Measurements from ENCODE around the gene SLC25A46. TPM values are rescaled to one million over a fixed set of nuclear protein-coding genes. Genes with fewer than 3 reads are reported as not detected.

Gene SLC25A46
- total RNA-seq, 1 donor: 98.1 TPM

DNA sequence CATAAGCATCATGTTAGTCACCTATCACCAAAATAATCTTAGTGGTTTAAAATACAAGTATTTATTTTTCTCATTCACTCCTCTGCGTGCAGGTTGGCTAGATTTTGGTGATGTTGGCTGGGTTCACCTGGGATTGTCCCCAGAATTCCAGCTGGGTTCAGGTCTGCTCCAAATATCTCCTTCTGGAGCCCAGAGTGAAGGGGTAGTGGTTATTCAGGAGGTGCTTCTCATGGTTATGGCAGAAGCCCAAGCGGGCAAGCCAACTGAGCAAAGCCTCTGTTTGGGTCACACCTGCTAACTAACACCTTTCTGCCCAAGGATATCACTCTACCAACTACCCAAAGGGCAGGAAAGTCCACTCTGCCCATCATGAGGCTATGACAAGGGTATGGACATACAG lies 4.7 kb upstream of the SLC25A46 start:
- Histone ChIP-seq H3K4me2 (ENCODE audit: insufficient read depth, low read length) (no peak overlapping the region), H2AFZ (ENCODE audit: low read length) (no peak overlapping the region), H3K4me3 (ENCODE audit: insufficient read depth, low read length) (no peak overlapping the region), H3K36me3 (ENCODE audit: insufficient read depth, low read length) (no peaks in the 10 kb centered on the region), H3K9me3 (ENCODE audit: low read depth, low read length) (no peaks in the 10 kb centered on the region), H3K27me3 (ENCODE audit: insufficient read depth, low read length) (no peaks in the 10 kb centered on the region), H3K79me2 (ENCODE audit: insufficient read depth, low read length) (peaks cover 2% of the 10 kb centered on the region), H3K27ac (ENCODE audit: low read depth, low read length) (no peak overlapping the region), H4K20me1 (ENCODE audit: insufficient read depth, low read length) (no peaks in the 10 kb centered on the region), H3K4me1 (ENCODE audit: insufficient read depth, low read length) (peaks cover 5% of the 10 kb centered on the region)
- TF ChIP-seq, protein P1, sequence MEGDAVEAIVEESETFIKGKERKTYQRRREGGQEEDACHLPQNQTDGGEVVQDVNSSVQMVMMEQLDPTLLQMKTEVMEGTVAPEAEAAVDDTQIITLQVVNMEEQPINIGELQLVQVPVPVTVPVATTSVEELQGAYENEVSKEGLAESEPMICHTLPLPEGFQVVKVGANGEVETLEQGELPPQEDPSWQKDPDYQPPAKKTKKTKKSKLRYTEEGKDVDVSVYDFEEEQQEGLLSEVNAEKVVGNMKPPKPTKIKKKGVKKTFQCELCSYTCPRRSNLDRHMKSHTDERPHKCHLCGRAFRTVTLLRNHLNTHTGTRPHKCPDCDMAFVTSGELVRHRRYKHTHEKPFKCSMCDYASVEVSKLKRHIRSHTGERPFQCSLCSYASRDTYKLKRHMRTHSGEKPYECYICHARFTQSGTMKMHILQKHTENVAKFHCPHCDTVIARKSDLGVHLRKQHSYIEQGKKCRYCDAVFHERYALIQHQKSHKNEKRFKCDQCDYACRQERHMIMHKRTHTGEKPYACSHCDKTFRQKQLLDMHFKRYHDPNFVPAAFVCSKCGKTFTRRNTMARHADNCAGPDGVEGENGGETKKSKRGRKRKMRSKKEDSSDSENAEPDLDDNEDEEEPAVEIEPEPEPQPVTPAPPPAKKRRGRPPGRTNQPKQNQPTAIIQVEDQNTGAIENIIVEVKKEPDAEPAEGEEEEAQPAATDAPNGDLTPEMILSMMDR (IDR thresholded peaks at IDR 0.05; ENCODE audit: extremely low read depth, low read depth, low read length): no peak
- no peak for DNase-seq (ENCODE audit: insufficient read length, low spot score, missing footprints)

DNA sequence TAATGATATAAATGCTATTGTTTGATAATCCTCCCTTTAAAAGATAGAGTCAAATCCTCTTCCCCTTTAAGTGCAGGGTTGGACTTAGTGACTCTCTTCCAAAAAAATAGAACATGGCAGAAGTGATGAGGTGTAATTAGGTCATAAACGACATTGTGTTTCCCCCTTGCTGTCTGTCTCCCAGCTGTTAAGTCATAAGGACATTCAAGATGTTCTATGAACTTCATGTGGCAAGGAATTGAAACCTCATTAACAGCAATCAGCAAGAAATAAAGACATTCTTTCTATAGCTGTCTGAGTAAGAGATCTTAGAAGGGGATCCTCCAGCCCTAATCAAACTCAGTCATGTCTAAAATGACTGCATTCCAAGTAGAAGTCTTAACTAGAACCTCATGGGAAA lies 3.3 kb upstream of the SLC25A46 start:
- H3K4me1 ChIP-seq (ENCODE audit: insufficient read depth, low read length): peaks cover 12% of the 10 kb centered on the region
- TF ChIP-seq, protein P1 (IDR thresholded peaks at IDR 0.05; ENCODE audit: extremely low read depth, low read depth, low read length): no peak
- no peaks in the 10 kb centered on the region for H3K9me3 ChIP-seq (ENCODE audit: low read depth, low read length)
- peak; percentile 23 for DNase-seq (ENCODE audit: insufficient read length, low spot score, missing footprints)
- no peak overlapping the region for H3K4me2 ChIP-seq (ENCODE audit: insufficient read depth, low read length)
- no peaks in the 10 kb centered on the region for H4K20me1 ChIP-seq (ENCODE audit: insufficient read depth, low read length)
- H3K79me2 ChIP-seq (ENCODE audit: insufficient read depth, low read length): peaks cover 17% of the 10 kb centered on the region
- no peaks in the 10 kb centered on the region for H3K27me3 ChIP-seq (ENCODE audit: insufficient read depth, low read length)
- no peaks in the 10 kb centered on the region for H3K36me3 ChIP-seq (ENCODE audit: insufficient read depth, low read length)
- H3K4me3 ChIP-seq (ENCODE audit: insufficient read depth, low read length): no peak overlapping the region
- no peak overlapping the region for H2AFZ ChIP-seq (ENCODE audit: low read length)
- no peak overlapping the region for H3K27ac ChIP-seq (ENCODE audit: low read depth, low read length)

DNA sequence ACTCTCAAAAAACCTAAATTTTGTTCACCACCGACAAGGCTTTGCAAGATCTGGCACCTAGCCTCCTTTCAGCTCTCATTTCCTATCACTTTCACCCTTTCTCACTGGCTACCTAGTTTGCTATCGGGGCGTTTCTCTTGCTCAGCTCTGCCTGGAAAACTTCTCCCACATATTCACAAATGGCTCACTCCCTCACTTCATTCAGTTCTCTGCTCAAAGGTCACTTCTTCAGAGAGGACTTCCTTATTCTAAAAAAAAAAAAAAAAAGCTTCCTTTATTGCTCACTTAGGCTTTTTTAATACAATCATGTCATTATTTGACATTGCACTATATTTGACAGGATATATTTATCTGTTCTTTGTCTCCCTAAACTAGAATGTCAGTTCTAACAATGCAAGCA lies 2.1 kb upstream of the SLC25A46 start:
- peaks cover 12% of the 10 kb centered on the region for H3K4me1 ChIP-seq (ENCODE audit: insufficient read depth, low read length)
- H3K4me2 ChIP-seq (ENCODE audit: insufficient read depth, low read length): no peak overlapping the region
- H4K20me1 ChIP-seq (ENCODE audit: insufficient read depth, low read length): no peaks in the 10 kb centered on the region
- H3K9me3 ChIP-seq (ENCODE audit: low read depth, low read length): no peaks in the 10 kb centered on the region
- H3K36me3 ChIP-seq (ENCODE audit: insufficient read depth, low read length): no peaks in the 10 kb centered on the region
- no peak overlapping the region for H2AFZ ChIP-seq (ENCODE audit: low read length)
- no peak overlapping the region for H3K4me3 ChIP-seq (ENCODE audit: insufficient read depth, low read length)
- TF ChIP-seq, protein P1 (IDR thresholded peaks at IDR 0.05; ENCODE audit: extremely low read depth, low read depth, low read length): no peak
- no peak for DNase-seq (ENCODE audit: insufficient read length, low spot score, missing footprints)
- H3K27me3 ChIP-seq (ENCODE audit: insufficient read depth, low read length): no peaks in the 10 kb centered on the region
- H3K79me2 ChIP-seq (ENCODE audit: insufficient read depth, low read length): peaks cover 25% of the 10 kb centered on the region
- no peak overlapping the region for H3K27ac ChIP-seq (ENCODE audit: low read depth, low read length)

DNA sequence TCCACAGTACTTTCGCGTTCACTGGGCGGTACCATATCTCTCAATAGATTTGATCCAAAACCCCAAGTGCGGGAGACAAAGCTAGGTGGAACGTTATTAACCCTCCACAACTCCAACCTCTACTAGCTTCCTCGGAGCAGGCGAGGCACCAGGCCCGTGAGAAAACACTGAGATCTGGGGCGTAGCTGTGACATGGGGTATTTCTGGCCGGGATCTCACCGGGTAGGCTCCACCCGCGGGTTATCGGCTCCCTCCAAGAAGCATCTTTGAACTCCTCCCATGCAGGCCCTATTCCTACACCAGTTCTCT lies 350 bp upstream of the SLC25A46 start:
- Histone ChIP-seq H3K4me1 (ENCODE audit: insufficient read depth, low read length) (peaks cover 12% of the 10 kb centered on the region), H3K36me3 (ENCODE audit: insufficient read depth, low read length) (no peaks in the 10 kb centered on the region), H3K27me3 (ENCODE audit: insufficient read depth, low read length) (no peaks in the 10 kb centered on the region), H4K20me1 (ENCODE audit: insufficient read depth, low read length) (no peaks in the 10 kb centered on the region), H3K9me3 (ENCODE audit: low read depth, low read length) (no peaks in the 10 kb centered on the region), H2AFZ (ENCODE audit: low read length) (peak overlapping the region; percentile 98), H3K4me2 (ENCODE audit: insufficient read depth, low read length) (peak overlapping the region; percentile 97), H3K27ac (ENCODE audit: low read depth, low read length) (peak overlapping the region; percentile 72), H3K79me2 (ENCODE audit: insufficient read depth, low read length) (peaks cover 27% of the 10 kb centered on the region), H3K4me3 (ENCODE audit: insufficient read depth, low read length) (peak overlapping the region; percentile 89)
- TF ChIP-seq, protein P1 (IDR thresholded peaks at IDR 0.05; ENCODE audit: extremely low read depth, low read depth, low read length): no peak
- no peak for DNase-seq (ENCODE audit: insufficient read length, low spot score, missing footprints)
